ENCODE measurements around the gene JPH2.

The JPH2 gene

DNA sequence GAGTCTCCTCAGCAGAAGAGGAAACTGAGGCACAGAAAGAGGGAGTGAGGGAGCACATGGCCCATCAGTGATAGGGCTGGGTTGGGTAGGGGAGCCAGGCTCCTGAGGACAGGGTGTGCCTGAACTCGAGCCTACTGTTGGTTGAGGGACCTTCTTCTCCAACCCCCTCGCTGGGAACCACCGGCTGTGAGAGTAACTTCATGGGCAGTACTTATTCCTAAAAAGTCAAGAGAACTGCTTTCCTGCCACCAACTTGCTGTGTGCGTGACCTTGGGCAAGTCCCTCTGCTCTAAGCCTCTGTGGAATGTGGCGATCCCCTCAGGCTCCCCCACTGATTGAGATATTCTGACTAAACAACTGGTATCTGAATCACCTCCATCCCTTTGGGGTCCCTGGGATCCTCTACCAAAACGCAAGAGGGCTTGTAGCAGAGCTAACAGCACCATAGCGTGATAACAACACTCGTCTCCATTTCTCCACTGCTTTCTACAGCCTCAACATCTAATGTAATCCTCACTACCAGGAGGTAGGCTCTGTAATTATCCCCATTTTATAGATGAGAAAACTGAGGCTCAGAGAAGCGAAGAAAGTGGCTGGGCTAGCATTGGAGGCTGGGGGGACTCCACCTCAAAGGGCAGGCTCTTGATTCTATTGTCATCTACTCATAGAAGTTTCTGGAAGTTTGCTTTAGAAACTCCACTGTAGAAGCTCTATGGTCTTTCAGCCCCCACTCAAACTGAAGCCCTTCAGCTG is 76.0 kb downstream of the JPH2 start:
- peaks cover 10% of the 10 kb centered on the region for H3K4me1 ChIP-seq (ENCODE audit: control insufficient read depth, insufficient read depth, low read length)
- H3K36me3 ChIP-seq (ENCODE audit: control insufficient read depth, insufficient read depth, low read length): peaks cover 4% of the 10 kb centered on the region
- H3K9ac ChIP-seq (ENCODE audit: low read length): no peak overlapping the region
- no peak overlapping the region for H3K4me3 ChIP-seq (ENCODE audit: low read length)
- H3K27ac ChIP-seq (ENCODE audit: low read depth, low read length): peak overlapping the region; percentile 57
- H3K27me3 ChIP-seq (ENCODE audit: control insufficient read depth, insufficient read depth, low read length): peaks cover 1% of the 10 kb centered on the region

DNA sequence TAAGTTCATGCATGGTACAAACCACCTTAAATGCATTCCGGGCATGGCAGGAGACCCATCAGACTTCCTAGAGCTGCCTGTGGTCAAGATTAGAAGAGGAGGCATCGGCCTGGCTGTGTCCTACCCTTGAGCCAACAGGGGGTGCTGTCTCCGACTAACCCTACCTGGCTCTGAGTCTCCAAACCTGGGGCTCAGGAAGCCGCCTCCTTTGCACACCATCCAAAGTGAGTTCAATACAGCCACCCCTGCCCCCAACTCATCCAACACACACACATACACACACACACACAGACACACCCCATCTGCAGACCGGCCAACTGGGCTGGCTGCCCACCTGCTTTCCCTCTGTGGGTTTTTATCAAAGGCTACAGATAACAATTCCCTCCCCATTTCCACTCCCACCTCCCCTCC is 77.0 kb downstream of the JPH2 start:
- Histone ChIP-seq H3K27ac (ENCODE audit: low read depth, low read length) (no peak overlapping the region), H3K4me1 (ENCODE audit: control insufficient read depth, insufficient read depth, low read length) (peaks cover 10% of the 10 kb centered on the region), H3K27me3 (ENCODE audit: control insufficient read depth, insufficient read depth, low read length) (peaks cover 1% of the 10 kb centered on the region), H3K36me3 (ENCODE audit: control insufficient read depth, insufficient read depth, low read length) (peaks cover 3% of the 10 kb centered on the region), H3K4me3 (ENCODE audit: low read length) (no peak overlapping the region), H3K9ac (ENCODE audit: low read length) (no peak overlapping the region)

GRCh38 chr20:44106615-44107014 is 80.4 kb downstream of the JPH2 start:
- H3K36me3 ChIP-seq (ENCODE audit: control insufficient read depth, insufficient read depth, low read length): no peaks in the 10 kb centered on the region
- H3K27me3 ChIP-seq (ENCODE audit: control insufficient read depth, insufficient read depth, low read length): peaks cover under 1% of the 10 kb centered on the region
- no peak overlapping the region for H3K4me3 ChIP-seq (ENCODE audit: low read length)
- H3K4me1 ChIP-seq (ENCODE audit: control insufficient read depth, insufficient read depth, low read length): peaks cover 2% of the 10 kb centered on the region
- H3K9ac ChIP-seq (ENCODE audit: low read length): no peak overlapping the region
- H3K27ac ChIP-seq (ENCODE audit: low read depth, low read length): no peak overlapping the region

DNA sequence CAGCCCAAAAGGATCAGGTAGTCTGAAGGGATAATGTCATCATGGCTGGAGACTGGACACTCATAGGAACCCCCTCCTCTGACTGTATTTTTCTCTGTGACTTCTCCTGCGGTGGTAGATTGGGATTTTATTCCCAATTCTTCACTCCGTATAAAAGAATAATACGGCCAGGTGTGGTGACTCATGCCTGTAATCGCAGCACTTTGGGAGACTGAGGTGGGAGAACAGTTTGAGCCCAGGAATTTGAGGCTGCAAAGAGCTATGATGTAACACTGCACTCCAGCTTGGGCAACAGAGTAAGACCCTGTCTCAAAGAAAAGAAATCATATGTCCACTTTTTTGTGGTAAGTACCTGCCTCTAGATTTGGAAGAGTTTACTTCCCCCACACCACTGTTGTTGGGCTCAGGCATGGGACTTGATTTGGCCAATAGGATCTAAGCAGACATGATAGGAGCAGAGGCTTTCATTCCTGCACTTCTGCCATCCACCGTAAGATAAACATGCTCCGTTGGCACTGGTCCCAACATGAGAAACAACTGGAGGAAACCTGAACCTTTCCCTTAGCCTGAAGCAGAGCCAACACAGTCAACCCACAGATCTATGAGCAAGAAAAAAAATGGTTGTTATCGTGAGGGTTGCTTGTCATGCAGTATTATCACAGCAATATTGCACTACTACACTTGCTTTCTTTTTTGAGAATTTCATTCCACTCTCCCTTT is 82.0 kb downstream of the JPH2 start:
- H3K27me3 ChIP-seq (ENCODE audit: control insufficient read depth, insufficient read depth, low read length): no peaks in the 10 kb centered on the region
- no peak overlapping the region for H3K4me3 ChIP-seq (ENCODE audit: low read length)
- H3K27ac ChIP-seq (ENCODE audit: low read depth, low read length): no peak overlapping the region
- H3K4me1 ChIP-seq (ENCODE audit: control insufficient read depth, insufficient read depth, low read length): no peaks in the 10 kb centered on the region
- no peak overlapping the region for H3K9ac ChIP-seq (ENCODE audit: low read length)
- H3K36me3 ChIP-seq (ENCODE audit: control insufficient read depth, insufficient read depth, low read length): no peaks in the 10 kb centered on the region

- H3K9ac ChIP-seq (ENCODE audit: low read length): no peak overlapping the region
- no peaks in the 10 kb centered on the region for H3K36me3 ChIP-seq (ENCODE audit: control insufficient read depth, insufficient read depth, low read length)
- no peaks in the 10 kb centered on the region for H3K27me3 ChIP-seq (ENCODE audit: control insufficient read depth, insufficient read depth, low read length)
- H3K4me3 ChIP-seq (ENCODE audit: low read length): no peak overlapping the region
- H3K4me1 ChIP-seq (ENCODE audit: control insufficient read depth, insufficient read depth, low read length): no peaks in the 10 kb centered on the region
- no peak overlapping the region for H3K27ac ChIP-seq (ENCODE audit: low read depth, low read length)
Observed at GRCh38 chr20:44102582-44102981, 84.4 kb downstream of the JPH2 start.

- Histone ChIP-seq H3K9ac (ENCODE audit: low read length) (no peak overlapping the region), H3K4me1 (ENCODE audit: control insufficient read depth, insufficient read depth, low read length) (no peaks in the 10 kb centered on the region), H3K4me3 (ENCODE audit: low read length) (no peak overlapping the region), H3K27ac (ENCODE audit: low read depth, low read length) (no peak overlapping the region), H3K36me3 (ENCODE audit: control insufficient read depth, insufficient read depth, low read length) (no peaks in the 10 kb centered on the region), H3K27me3 (ENCODE audit: control insufficient read depth, insufficient read depth, low read length) (no peaks in the 10 kb centered on the region)
Observed at GRCh38 chr20:44099832-44100231, 87.2 kb downstream of the JPH2 start.

- no peaks in the 10 kb centered on the region for H3K4me1 ChIP-seq (ENCODE audit: control insufficient read depth, insufficient read depth, low read length)
- H3K27me3 ChIP-seq (ENCODE audit: control insufficient read depth, insufficient read depth, low read length): no peaks in the 10 kb centered on the region
- H3K36me3 ChIP-seq (ENCODE audit: control insufficient read depth, insufficient read depth, low read length): no peaks in the 10 kb centered on the region
- H3K9ac ChIP-seq (ENCODE audit: low read length): no peak overlapping the region
- no peak overlapping the region for H3K4me3 ChIP-seq (ENCODE audit: low read length)
- no peak overlapping the region for H3K27ac ChIP-seq (ENCODE audit: low read depth, low read length)
Observed at GRCh38 chr20:44098657-44099056, 88.3 kb downstream of the JPH2 start.

DNA sequence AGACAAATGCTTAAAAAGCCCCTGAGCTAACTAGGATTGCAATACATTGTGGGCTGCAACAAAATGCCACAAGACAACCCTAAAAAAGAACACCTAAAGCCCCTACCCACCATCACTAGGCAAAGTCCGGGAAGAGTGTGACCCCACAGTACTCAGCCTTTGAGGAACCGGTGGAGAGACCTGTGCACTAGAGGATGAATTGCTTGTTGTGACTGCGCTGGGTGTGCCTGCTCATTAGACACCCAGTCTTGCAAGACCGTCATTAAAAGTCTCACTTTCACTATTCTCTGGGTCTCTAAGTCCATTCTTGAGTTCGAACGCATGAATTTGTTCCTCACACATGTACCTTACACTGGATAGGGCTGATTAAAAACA is 88.7 kb downstream of the JPH2 start:
- no peak overlapping the region for H3K9ac ChIP-seq (ENCODE audit: low read length)
- H3K27ac ChIP-seq (ENCODE audit: low read depth, low read length): no peak overlapping the region
- no peaks in the 10 kb centered on the region for H3K36me3 ChIP-seq (ENCODE audit: control insufficient read depth, insufficient read depth, low read length)
- H3K4me1 ChIP-seq (ENCODE audit: control insufficient read depth, insufficient read depth, low read length): no peaks in the 10 kb centered on the region
- no peaks in the 10 kb centered on the region for H3K27me3 ChIP-seq (ENCODE audit: control insufficient read depth, insufficient read depth, low read length)
- no peak overlapping the region for H3K4me3 ChIP-seq (ENCODE audit: low read length)

- Histone ChIP-seq H3K27me3 (ENCODE audit: control insufficient read depth, insufficient read depth, low read length) (no peaks in the 10 kb centered on the region), H3K36me3 (ENCODE audit: control insufficient read depth, insufficient read depth, low read length) (no peaks in the 10 kb centered on the region), H3K4me1 (ENCODE audit: control insufficient read depth, insufficient read depth, low read length) (no peaks in the 10 kb centered on the region), H3K4me3 (ENCODE audit: low read length) (no peak overlapping the region), H3K9ac (ENCODE audit: low read length) (no peak overlapping the region), H3K27ac (ENCODE audit: low read depth, low read length) (peak overlapping the region; percentile 8)
Observed at GRCh38 chr20:44097521-44098255, 89.3 kb downstream of the JPH2 start.

DNA sequence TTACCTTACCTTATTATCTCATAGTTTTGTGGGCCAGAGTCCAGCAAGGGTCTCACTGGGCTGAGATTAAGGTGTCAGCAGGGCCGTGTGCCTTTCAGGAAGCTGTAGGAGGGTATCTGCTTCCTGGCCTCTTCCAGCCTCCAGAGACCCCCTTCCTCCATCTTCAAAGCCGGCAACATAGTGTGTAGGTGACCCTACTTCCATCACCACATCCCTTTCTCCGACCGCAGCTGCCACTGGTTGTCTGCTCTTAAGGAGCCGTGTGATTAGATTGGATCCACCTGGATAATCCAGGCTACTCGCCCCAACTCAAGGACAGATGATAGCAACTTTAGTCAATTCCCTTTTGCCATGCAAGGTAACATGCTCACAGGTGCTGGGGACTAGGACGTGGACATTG is 91.2 kb downstream of the JPH2 start:
- H3K36me3 ChIP-seq (ENCODE audit: control insufficient read depth, insufficient read depth, low read length): no peaks in the 10 kb centered on the region
- H3K9ac ChIP-seq (ENCODE audit: low read length): no peak overlapping the region
- no peak overlapping the region for H3K4me3 ChIP-seq (ENCODE audit: low read length)
- no peak overlapping the region for H3K27ac ChIP-seq (ENCODE audit: low read depth, low read length)
- H3K4me1 ChIP-seq (ENCODE audit: control insufficient read depth, insufficient read depth, low read length): no peaks in the 10 kb centered on the region
- no peaks in the 10 kb centered on the region for H3K27me3 ChIP-seq (ENCODE audit: control insufficient read depth, insufficient read depth, low read length)

- no peaks in the 10 kb centered on the region for H3K4me1 ChIP-seq (ENCODE audit: control insufficient read depth, insufficient read depth, low read length)
- H3K27me3 ChIP-seq (ENCODE audit: control insufficient read depth, insufficient read depth, low read length): no peaks in the 10 kb centered on the region
- no peak overlapping the region for H3K9ac ChIP-seq (ENCODE audit: low read length)
- no peaks in the 10 kb centered on the region for H3K36me3 ChIP-seq (ENCODE audit: control insufficient read depth, insufficient read depth, low read length)
- H3K4me3 ChIP-seq (ENCODE audit: low read length): no peak overlapping the region
- H3K27ac ChIP-seq (ENCODE audit: low read depth, low read length): no peak overlapping the region
Observed at GRCh38 chr20:44093249-44093582, 93.8 kb downstream of the JPH2 start.

GRCh38 chr20:44092551-44093248 is 94.3 kb downstream of the JPH2 start:
- Histone ChIP-seq H3K4me1 (ENCODE audit: control insufficient read depth, insufficient read depth, low read length) (no peaks in the 10 kb centered on the region), H3K36me3 (ENCODE audit: control insufficient read depth, insufficient read depth, low read length) (no peaks in the 10 kb centered on the region), H3K4me3 (ENCODE audit: low read length) (no peak overlapping the region), H3K9ac (ENCODE audit: low read length) (no peak overlapping the region), H3K27me3 (ENCODE audit: control insufficient read depth, insufficient read depth, low read length) (no peaks in the 10 kb centered on the region), H3K27ac (ENCODE audit: low read depth, low read length) (no peak overlapping the region)
